ENCODE data around the gene ATP5F1E.

The ATP5F1E gene

DNA sequence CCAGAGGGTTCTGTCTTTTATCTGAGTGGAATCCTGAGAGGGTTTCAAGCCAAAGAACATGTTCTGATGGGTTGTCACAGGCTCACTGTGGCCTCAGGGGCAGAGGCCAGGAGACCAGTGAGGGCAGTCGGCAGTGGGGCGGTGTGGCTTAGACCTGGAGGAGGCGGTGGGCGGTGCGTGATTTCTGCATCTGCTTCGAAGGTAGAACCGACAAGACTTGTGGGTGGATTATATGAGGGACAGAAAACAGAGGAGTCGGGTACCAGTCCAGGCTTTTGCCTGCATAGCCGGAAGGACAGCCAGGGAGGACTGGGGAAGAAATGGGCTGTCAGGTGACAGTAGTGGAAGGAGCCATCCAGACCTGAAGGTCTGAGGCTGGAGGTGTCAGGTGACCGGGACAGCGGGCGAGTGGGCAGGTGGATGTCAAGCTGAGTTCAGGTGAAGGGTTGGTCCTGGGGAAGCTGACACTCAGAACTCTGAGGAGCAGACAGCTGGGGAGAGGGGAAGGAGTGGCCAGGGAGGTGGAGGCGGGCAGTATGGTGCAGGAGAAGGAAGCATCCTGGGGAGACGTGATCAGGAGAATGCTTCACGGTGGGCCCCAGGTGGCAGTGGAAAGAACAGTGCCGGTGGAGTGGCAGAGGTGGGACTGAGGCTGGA lies 28.2 kb downstream of the ATP5F1E start:
- Histone ChIP-seq H3K4me1 (ENCODE audit: control insufficient read depth in 5 of 5, insufficient read depth in 5 of 5, low read length in 5 of 5) (peaks cover 10 to 65% (median 49%) of the 10 kb centered on the region in 5 donors), H3K9ac (ENCODE audit: low read length in 5 of 5) (peak overlapping the region in 2 of 5 donors; percentile 31 to 46), H3K4me3 (ENCODE audit: low read depth in 1 of 5, low read length in 5 of 5) (peak overlapping the region in 2 of 5 donors; percentile 31 to 90), H3K36me3 (ENCODE audit: control insufficient read depth in 5 of 5, insufficient read depth in 5 of 5, low read length in 5 of 5) (peaks cover 0 to 51% (median 39%) of the 10 kb centered on the region in 5 donors), H3K9me3 (ENCODE audit: control insufficient read depth in 5 of 5, low read length in 5 of 5) (no peaks in the 10 kb centered on the region), H3K27me3 (ENCODE audit: control insufficient read depth in 5 of 5, insufficient read depth in 4 of 5, low read length in 5 of 5) (no peaks in the 10 kb centered on the region), H3K27ac (ENCODE audit: low read depth, low read length) (peak overlapping the region; percentile 77)

DNA sequence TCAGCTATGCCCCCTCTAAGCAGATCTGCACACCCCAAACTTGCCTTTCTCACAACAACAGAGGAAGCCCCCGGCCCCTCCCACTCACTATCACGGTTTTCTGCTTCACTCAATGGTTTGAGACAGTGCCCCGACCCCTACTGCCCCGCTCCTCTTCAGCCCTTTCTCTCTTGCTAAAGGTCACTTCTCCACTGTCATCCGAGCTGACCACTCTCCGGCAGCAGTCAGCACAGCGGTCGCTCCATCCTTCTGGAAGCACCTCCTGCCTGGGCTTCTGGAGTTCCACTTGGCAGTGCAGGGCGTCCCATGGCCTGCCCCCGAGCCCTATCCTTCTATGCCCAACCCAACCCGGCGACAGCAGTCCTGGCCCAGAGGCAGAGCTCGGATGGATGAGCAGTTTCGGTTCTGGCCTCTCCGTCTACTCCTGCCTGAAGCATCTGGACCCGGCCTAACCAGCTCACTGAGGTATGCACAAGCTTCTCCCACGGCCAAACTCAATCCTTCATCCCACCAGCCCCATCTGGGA lies 29.2 kb downstream of the ATP5F1E start:
- Histone ChIP-seq H3K4me1 (ENCODE audit: control insufficient read depth in 5 of 5, insufficient read depth in 5 of 5, low read length in 5 of 5) (peaks cover 7 to 56% (median 41%) of the 10 kb centered on the region in 5 donors), H3K9ac (ENCODE audit: low read length in 5 of 5) (peak overlapping the region in 1 of 5 donors; percentile 23), H3K27me3 (ENCODE audit: control insufficient read depth in 5 of 5, insufficient read depth in 4 of 5, low read length in 5 of 5) (no peaks in the 10 kb centered on the region), H3K4me3 (ENCODE audit: low read depth in 1 of 5, low read length in 5 of 5) (no peak overlapping the region), H3K27ac (ENCODE audit: low read depth, low read length) (no peak overlapping the region), H3K9me3 (ENCODE audit: control insufficient read depth in 5 of 5, low read length in 5 of 5) (no peaks in the 10 kb centered on the region), H3K36me3 (ENCODE audit: control insufficient read depth in 5 of 5, insufficient read depth in 5 of 5, low read length in 5 of 5) (peaks cover under 1 to 61% (median 47%) of the 10 kb centered on the region in 5 donors)

GRCh38 chr20:59002388-59002787 lies 29.7 kb downstream of the ATP5F1E start:
- H3K9ac ChIP-seq (ENCODE audit: low read length in 5 of 5), result no peak overlapping the region
- peaks cover 3 to 67% (median 53%) of the 10 kb centered on the region in 5 donors for H3K36me3 ChIP-seq (ENCODE audit: control insufficient read depth in 5 of 5, insufficient read depth in 5 of 5, low read length in 5 of 5)
- H3K27ac ChIP-seq (ENCODE audit: low read depth, low read length), result no peak overlapping the region
- no peaks in the 10 kb centered on the region for H3K9me3 ChIP-seq (ENCODE audit: control insufficient read depth in 5 of 5, low read length in 5 of 5)
- no peak overlapping the region for H3K4me3 ChIP-seq (ENCODE audit: low read depth in 1 of 5, low read length in 5 of 5)
- H3K4me1 ChIP-seq (ENCODE audit: control insufficient read depth in 5 of 5, insufficient read depth in 5 of 5, low read length in 5 of 5), result peaks cover 7 to 51% (median 36%) of the 10 kb centered on the region in 5 donors
- no peaks in the 10 kb centered on the region for H3K27me3 ChIP-seq (ENCODE audit: control insufficient read depth in 5 of 5, insufficient read depth in 4 of 5, low read length in 5 of 5)

DNA sequence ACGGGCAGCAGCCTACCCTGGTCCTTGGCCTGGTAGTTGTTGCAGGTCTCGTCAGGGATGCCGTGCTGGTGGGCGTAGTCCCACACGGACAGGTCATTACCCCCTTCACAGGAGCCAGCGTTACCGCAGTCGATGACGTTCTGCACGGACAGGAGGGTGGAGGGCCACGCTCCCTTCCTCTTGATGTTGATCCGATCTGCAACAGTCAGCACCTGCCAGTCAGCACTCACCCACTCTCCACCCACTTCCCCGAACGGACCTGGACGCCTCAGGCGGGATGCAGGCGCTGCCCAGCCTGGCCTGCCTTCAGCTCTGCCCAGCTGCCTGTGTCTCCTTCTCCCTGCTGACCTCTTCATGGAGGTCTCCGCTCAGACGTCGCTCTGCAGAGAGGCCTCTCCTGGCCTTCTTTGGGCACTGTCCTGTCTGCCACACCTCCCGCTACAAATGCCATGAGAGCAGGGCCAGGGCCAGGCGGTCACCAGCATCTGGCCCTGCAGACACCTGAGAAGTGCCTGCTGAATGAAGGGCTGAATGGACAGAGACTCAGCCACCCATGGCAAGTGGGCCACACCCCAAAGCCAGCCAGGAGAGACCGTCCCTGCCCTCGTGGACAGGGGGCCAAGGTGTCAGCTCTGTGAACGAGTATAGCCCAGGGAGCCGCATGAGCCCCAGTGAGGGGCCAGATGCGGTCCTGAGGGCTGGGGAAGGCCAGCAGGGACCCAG lies 30.5 kb downstream of the ATP5F1E start:
- no peak overlapping the region for H3K9ac ChIP-seq (ENCODE audit: low read length in 5 of 5)
- H3K9me3 ChIP-seq (ENCODE audit: control insufficient read depth in 5 of 5, low read length in 5 of 5), result no peaks in the 10 kb centered on the region
- H3K4me3 ChIP-seq (ENCODE audit: low read depth in 1 of 5, low read length in 5 of 5), result no peak overlapping the region
- H3K27me3 ChIP-seq (ENCODE audit: control insufficient read depth in 5 of 5, insufficient read depth in 4 of 5, low read length in 5 of 5), result no peaks in the 10 kb centered on the region
- no peak overlapping the region for H3K27ac ChIP-seq (ENCODE audit: low read depth, low read length)
- H3K36me3 ChIP-seq (ENCODE audit: control insufficient read depth in 5 of 5, insufficient read depth in 5 of 5, low read length in 5 of 5), result peaks cover 3 to 74% (median 61%) of the 10 kb centered on the region in 5 donors
- H3K4me1 ChIP-seq (ENCODE audit: control insufficient read depth in 5 of 5, insufficient read depth in 5 of 5, low read length in 5 of 5), result peaks cover 7 to 47% (median 34%) of the 10 kb centered on the region in 5 donors

DNA sequence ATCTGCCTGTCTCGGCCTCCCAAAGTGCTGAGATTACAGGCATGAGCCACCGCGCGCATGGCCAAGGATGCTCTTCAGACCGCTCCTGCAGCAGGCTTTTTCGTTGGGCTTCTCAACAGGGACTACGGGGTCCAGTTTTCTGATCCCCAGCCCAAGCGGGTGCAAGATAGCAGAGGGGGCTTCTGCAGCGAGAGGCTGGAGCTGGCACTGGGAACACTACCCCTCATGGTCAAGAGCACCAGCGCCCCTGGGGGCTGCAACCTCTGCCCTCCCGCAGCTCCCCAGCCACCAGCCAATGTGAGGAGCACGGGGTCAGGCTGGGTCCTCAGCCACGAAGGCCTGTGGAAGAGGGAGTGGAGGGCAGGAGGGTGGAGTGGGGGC lies 31.1 kb downstream of the ATP5F1E start:
- no peak overlapping the region for H3K27ac ChIP-seq (ENCODE audit: low read depth, low read length)
- no peak overlapping the region for H3K4me3 ChIP-seq (ENCODE audit: low read depth in 1 of 5, low read length in 5 of 5)
- H3K9ac ChIP-seq (ENCODE audit: low read length in 5 of 5), result no peak overlapping the region
- peaks cover 3 to 80% (median 66%) of the 10 kb centered on the region in 5 donors for H3K36me3 ChIP-seq (ENCODE audit: control insufficient read depth in 5 of 5, insufficient read depth in 5 of 5, low read length in 5 of 5)
- peaks cover 7 to 41% (median 28%) of the 10 kb centered on the region in 5 donors for H3K4me1 ChIP-seq (ENCODE audit: control insufficient read depth in 5 of 5, insufficient read depth in 5 of 5, low read length in 5 of 5)
- H3K27me3 ChIP-seq (ENCODE audit: control insufficient read depth in 5 of 5, insufficient read depth in 4 of 5, low read length in 5 of 5), result no peaks in the 10 kb centered on the region
- H3K9me3 ChIP-seq (ENCODE audit: control insufficient read depth in 5 of 5, low read length in 5 of 5), result no peaks in the 10 kb centered on the region

DNA sequence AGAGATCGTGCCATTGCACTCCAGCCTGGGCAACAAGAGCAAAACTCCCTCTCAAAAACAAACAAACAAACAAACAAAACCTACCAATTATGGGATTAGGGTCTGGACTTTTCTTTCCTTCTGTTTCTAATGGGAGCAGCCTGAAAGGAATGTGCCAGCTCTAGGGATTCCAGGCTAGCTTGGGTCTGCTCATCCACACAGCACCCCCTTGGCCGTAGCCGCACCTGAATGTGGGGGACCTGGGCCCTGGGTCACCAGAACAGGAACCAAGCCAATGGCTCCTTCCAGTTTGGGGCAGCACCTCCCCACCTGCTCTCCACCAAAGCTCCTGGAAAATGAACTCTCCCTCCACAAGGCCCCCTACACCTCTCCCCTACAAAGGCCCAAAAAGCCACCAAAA lies 31.8 kb downstream of the ATP5F1E start:
- Histone ChIP-seq H3K36me3 (ENCODE audit: control insufficient read depth in 5 of 5, insufficient read depth in 5 of 5, low read length in 5 of 5) (peaks cover 3 to 87% (median 74%) of the 10 kb centered on the region in 5 donors), H3K27me3 (ENCODE audit: control insufficient read depth in 5 of 5, insufficient read depth in 4 of 5, low read length in 5 of 5) (no peaks in the 10 kb centered on the region), H3K9ac (ENCODE audit: low read length in 5 of 5) (no peak overlapping the region), H3K27ac (ENCODE audit: low read depth, low read length) (no peak overlapping the region), H3K9me3 (ENCODE audit: control insufficient read depth in 5 of 5, low read length in 5 of 5) (no peaks in the 10 kb centered on the region), H3K4me3 (ENCODE audit: low read depth in 1 of 5, low read length in 5 of 5) (no peak overlapping the region), H3K4me1 (ENCODE audit: control insufficient read depth in 5 of 5, insufficient read depth in 5 of 5, low read length in 5 of 5) (peaks cover 2 to 34% (median 21%) of the 10 kb centered on the region in 5 donors)

DNA sequence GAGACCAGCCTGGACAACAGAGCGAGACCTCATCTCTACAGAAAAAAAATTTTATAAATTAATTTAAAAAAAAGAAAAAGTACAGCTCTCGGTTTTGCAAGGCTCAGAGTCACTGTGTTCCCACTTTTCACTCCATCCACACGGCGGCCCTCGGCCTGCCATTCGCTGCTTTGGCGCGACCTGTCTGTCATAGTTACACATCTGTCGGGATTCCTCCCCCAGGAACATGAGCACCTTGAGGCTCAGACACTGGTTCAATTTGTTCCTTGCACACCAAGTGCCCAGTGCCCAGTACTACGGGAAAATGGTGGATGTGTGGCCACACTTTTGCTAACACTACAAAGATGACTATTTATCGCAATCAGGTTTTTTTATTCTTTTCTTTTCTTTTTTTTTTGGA lies 33.5 kb downstream of the ATP5F1E start:
- Histone ChIP-seq H3K9me3 (ENCODE audit: control insufficient read depth in 5 of 5, low read length in 5 of 5) (no peaks in the 10 kb centered on the region), H3K4me3 (ENCODE audit: low read depth in 1 of 5, low read length in 5 of 5) (no peak overlapping the region), H3K36me3 (ENCODE audit: control insufficient read depth in 5 of 5, insufficient read depth in 5 of 5, low read length in 5 of 5) (peaks cover 3 to 97% (median 82%) of the 10 kb centered on the region in 5 donors), H3K27me3 (ENCODE audit: control insufficient read depth in 5 of 5, insufficient read depth in 4 of 5, low read length in 5 of 5) (no peaks in the 10 kb centered on the region), H3K4me1 (ENCODE audit: control insufficient read depth in 5 of 5, insufficient read depth in 5 of 5, low read length in 5 of 5) (peaks cover 0 to 17% (median 7%) of the 10 kb centered on the region in 5 donors), H3K9ac (ENCODE audit: low read length in 5 of 5) (no peak overlapping the region), H3K27ac (ENCODE audit: low read depth, low read length) (no peak overlapping the region)

DNA sequence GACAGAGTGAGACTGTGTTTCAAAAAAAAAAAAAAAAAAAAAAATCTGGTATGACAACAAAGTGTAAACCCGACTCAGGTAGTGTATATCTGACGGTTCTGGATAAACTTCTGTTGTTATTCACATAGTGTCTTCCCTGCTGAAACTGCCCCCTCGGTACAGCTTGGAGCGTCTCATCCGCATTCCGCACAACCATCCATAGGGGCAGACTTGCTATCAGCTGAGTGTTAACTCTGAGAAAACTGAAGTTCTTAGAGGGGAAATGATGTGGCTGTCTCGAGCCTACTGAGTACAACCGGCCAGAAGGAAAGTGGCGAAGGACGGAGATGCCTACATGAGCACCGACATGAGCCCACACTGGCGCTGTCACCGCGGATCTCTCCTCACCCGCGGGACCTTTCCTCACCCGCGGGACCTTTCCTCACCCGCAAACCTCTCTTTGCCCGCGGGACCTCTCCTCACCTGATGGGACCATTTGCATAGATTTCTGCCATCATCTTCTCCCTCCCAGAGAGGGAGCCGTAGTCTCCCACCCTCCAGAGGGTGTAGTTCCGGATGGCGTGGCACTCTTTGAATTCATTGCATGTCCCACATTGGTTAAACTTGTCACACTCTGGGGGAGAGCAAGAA lies 34.9 kb downstream of the ATP5F1E start:
- peaks cover 6 to 98% (median 86%) of the 10 kb centered on the region in 5 donors for H3K36me3 ChIP-seq (ENCODE audit: control insufficient read depth in 5 of 5, insufficient read depth in 5 of 5, low read length in 5 of 5)
- no peaks in the 10 kb centered on the region for H3K27me3 ChIP-seq (ENCODE audit: control insufficient read depth in 5 of 5, insufficient read depth in 4 of 5, low read length in 5 of 5)
- H3K9me3 ChIP-seq (ENCODE audit: control insufficient read depth in 5 of 5, low read length in 5 of 5), result no peaks in the 10 kb centered on the region
- no peak overlapping the region for H3K27ac ChIP-seq (ENCODE audit: low read depth, low read length)
- no peak overlapping the region for H3K9ac ChIP-seq (ENCODE audit: low read length in 5 of 5)
- H3K4me1 ChIP-seq (ENCODE audit: control insufficient read depth in 5 of 5, insufficient read depth in 5 of 5, low read length in 5 of 5), result peaks cover 0 to 3% (median 0%) of the 10 kb centered on the region in 5 donors
- H3K4me3 ChIP-seq (ENCODE audit: low read depth in 1 of 5, low read length in 5 of 5), result no peak overlapping the region

DNA sequence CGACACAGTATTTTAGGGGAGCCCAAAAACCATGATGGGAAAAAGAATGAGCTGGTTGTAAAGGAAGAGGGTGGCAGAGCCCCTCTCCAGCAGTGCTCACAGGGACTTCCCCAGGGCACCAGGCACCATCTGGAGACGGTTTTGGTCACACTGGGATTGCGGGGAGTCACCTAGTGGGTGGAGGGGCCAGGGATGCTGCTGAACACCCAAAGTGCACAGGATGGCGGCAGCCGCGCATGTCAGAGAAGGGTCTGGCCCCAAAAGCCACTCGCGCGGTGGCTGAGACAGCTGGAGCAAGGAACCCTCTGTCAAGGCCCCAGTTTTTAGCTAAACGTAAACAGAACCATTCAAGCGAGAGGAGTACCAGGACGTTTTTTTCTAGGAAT lies 35.9 kb downstream of the ATP5F1E start:
- Histone ChIP-seq H3K27ac (ENCODE audit: low read depth, low read length) (no peak overlapping the region), H3K36me3 (ENCODE audit: control insufficient read depth in 5 of 5, insufficient read depth in 5 of 5, low read length in 5 of 5) (peaks cover 15 to 97% (median 86%) of the 10 kb centered on the region in 5 donors), H3K4me3 (ENCODE audit: low read depth in 1 of 5, low read length in 5 of 5) (no peak overlapping the region)

More for the DNA sequence above, 35.9 kb downstream of the ATP5F1E start:
- Histone ChIP-seq H3K4me1 (ENCODE audit: control insufficient read depth in 5 of 5, insufficient read depth in 5 of 5, low read length in 5 of 5) (peaks cover 0 to 3% (median 0%) of the 10 kb centered on the region in 5 donors), H3K9me3 (ENCODE audit: control insufficient read depth in 5 of 5, low read length in 5 of 5) (no peaks in the 10 kb centered on the region), H3K27me3 (ENCODE audit: control insufficient read depth in 5 of 5, insufficient read depth in 4 of 5, low read length in 5 of 5) (no peaks in the 10 kb centered on the region), H3K9ac (ENCODE audit: low read length in 5 of 5) (no peak overlapping the region)

All from subcutaneous abdominal adipose tissue (tissue), 5 donors.